ENCODE data around the gene TNIP1.

The TNIP1 gene

DNA sequence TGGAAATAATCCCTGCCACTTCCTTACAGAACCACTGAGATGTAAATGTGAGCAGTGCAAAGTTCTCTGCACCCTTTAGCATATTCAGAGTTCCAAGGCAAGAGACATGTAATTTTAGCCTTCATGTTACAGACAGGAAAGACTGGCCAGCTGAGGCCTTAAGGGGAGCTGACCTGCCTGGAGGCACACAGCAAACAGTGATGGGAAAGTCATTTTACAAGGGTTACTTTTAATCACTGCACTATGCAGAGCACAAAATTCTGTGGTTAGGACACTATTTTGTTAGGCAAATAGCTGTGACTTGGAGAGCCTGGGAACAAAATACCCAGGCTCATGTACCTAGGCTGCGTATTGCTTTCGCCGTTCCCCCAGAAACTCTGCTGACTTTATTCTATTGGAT, 30.2 kb upstream of the TNIP1 start:
- no peaks in the 10 kb centered on the region for H3K36me3 ChIP-seq (ENCODE audit: control insufficient read depth, insufficient read depth, low read length)
- no peak overlapping the region for H3K9ac ChIP-seq
- H3K27ac ChIP-seq: no peak overlapping the region
- H3K4me3 ChIP-seq (ENCODE audit: low read depth, low read length): no peak overlapping the region
- H2AFZ ChIP-seq: no peak overlapping the region
- peaks cover 29% of the 10 kb centered on the region for H3K4me1 ChIP-seq
- no peak overlapping the region for H3K4me2 ChIP-seq (ENCODE audit: low read length)
- no peaks in the 10 kb centered on the region for H3K27me3 ChIP-seq (ENCODE audit: control insufficient read depth, insufficient read depth, low read length)
- TF ChIP-seq CTCF (IDR thresholded peaks at IDR 0.05): no peak
- H3K79me2 ChIP-seq: peaks cover 7% of the 10 kb centered on the region
- no peaks in the 10 kb centered on the region for H3K9me3 ChIP-seq (ENCODE audit: control insufficient read depth, low read length)

DNA sequence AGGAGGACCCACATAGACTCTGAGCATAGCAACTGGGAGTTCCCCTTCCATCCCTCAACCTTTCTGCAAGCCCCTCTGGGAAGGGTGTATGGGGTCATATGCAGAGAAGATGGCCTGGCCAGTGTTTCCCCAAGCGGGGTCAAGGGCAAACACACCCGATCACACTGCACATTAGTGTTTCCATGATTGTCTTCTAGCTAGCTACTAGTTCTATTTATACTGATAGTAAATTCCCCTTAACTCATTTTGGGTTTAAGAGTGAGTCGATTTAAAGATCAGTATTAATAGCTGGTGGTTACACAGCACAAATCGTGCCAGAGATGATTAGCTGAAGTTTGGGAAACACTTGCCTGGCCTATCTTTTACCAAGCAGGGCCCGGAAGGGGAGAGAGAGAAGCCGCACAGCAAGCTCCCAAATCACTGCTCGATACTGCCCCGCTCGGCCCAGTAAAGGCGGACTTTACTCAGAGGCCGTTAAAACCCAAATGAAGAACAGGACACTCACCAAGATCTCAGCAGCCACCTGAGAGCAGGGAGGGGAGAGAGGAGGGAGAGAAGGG, 29.4 kb upstream of the TNIP1 start:
- TF ChIP-seq CTCF (IDR thresholded peaks at IDR 0.05): no peak
- Histone ChIP-seq H3K4me2 (ENCODE audit: low read length) (no peak overlapping the region), H3K9ac (no peak overlapping the region), H3K36me3 (ENCODE audit: control insufficient read depth, insufficient read depth, low read length) (no peaks in the 10 kb centered on the region), H3K79me2 (peaks cover 7% of the 10 kb centered on the region), H3K4me3 (ENCODE audit: low read depth, low read length) (no peak overlapping the region), H3K27ac (no peak overlapping the region), H3K4me1 (peaks cover 36% of the 10 kb centered on the region), H3K27me3 (ENCODE audit: control insufficient read depth, insufficient read depth, low read length) (no peaks in the 10 kb centered on the region), H2AFZ (no peak overlapping the region), H3K9me3 (ENCODE audit: control insufficient read depth, low read length) (no peaks in the 10 kb centered on the region)

- H2AFZ ChIP-seq: no peak overlapping the region
- H3K9ac ChIP-seq: no peak overlapping the region
- no peaks in the 10 kb centered on the region for H3K27me3 ChIP-seq (ENCODE audit: control insufficient read depth, insufficient read depth, low read length)
- TF ChIP-seq CTCF (IDR thresholded peaks at IDR 0.05): no peak
- peak overlapping the region; percentile 37 for H3K4me2 ChIP-seq (ENCODE audit: low read length)
- H3K27ac ChIP-seq: peak overlapping the region; percentile 24
- H3K4me1 ChIP-seq: peaks cover 50% of the 10 kb centered on the region
- no peaks in the 10 kb centered on the region for H3K9me3 ChIP-seq (ENCODE audit: control insufficient read depth, low read length)
- no peak overlapping the region for H3K4me3 ChIP-seq (ENCODE audit: low read depth, low read length)
- H3K79me2 ChIP-seq: peaks cover 7% of the 10 kb centered on the region
- H3K36me3 ChIP-seq (ENCODE audit: control insufficient read depth, insufficient read depth, low read length): no peaks in the 10 kb centered on the region
Observed at GRCh38 chr5:151108566-151108965, 27.7 kb upstream of the TNIP1 start.

DNA sequence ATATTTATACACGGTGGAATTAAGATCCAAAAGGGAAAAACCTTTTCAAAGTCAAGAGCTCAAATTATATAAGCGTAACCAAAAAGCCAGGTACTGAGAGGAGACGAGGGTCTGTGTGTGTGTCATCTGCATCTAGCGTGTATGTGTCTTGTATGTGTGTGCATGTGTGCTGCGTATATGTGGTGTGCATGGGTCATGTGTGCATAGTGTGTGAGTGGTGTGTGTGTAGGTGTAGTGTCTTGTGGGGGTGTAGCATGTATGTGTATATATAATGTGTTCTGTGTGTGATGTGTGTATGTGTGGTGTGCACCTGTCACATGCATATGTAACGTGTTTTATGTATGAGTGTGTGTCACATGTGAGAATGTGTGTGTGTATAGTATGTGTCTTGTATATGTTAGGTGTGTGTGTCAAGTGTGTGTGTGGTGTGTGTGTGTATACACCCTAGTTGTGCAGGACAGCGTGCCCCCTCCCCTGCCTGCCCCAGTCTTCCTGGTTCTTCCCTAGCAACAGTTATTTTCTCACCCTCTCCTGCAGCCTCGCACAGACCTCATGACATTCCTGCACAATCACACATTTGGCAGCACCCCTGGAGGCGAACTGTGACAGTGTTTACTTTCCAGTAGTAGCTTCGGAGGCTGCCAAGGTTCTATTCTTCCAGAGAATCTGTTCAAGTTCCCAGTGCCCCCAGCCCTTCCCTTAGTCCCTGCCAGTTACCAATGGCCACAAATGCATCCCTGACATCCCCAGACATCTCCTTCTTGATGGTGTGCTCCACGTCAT, 27.1 kb upstream of the TNIP1 start:
- H3K9me3 ChIP-seq (ENCODE audit: control insufficient read depth, low read length): no peaks in the 10 kb centered on the region
- H3K9ac ChIP-seq: no peak overlapping the region
- peaks cover 51% of the 10 kb centered on the region for H3K4me1 ChIP-seq
- H2AFZ ChIP-seq: no peak overlapping the region
- no peaks in the 10 kb centered on the region for H3K36me3 ChIP-seq (ENCODE audit: control insufficient read depth, insufficient read depth, low read length)
- H3K79me2 ChIP-seq: peaks cover 7% of the 10 kb centered on the region
- no peaks in the 10 kb centered on the region for H3K27me3 ChIP-seq (ENCODE audit: control insufficient read depth, insufficient read depth, low read length)
- TF ChIP-seq CTCF (IDR thresholded peaks at IDR 0.05): peak; percentile 21
- no peak overlapping the region for H3K4me3 ChIP-seq (ENCODE audit: low read depth, low read length)
- peak overlapping the region; percentile 37 for H3K4me2 ChIP-seq (ENCODE audit: low read length)
- peak overlapping the region; percentile 24 for H3K27ac ChIP-seq

DNA sequence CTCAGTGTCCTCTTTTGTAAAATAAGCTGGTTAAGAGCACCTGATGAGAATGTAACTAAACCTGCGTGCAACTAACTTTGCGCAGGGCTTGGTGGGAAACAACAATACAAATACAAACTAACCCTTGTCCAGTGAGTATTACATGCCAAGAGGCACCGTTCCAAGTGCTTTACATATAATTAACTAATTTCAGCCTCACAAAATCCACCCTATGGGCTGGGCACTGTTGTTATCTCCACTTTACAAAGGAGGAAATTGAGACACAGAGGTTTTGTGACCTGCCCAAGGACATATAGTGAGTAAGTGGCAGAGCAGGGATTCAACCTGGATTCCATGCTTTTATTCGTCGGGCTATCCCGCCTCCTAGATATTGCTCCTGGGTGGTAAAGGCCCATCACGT, 26.2 kb upstream of the TNIP1 start:
- peaks cover 58% of the 10 kb centered on the region for H3K4me1 ChIP-seq

More for the DNA sequence above, 26.2 kb upstream of the TNIP1 start:
- no peaks in the 10 kb centered on the region for H3K9me3 ChIP-seq (ENCODE audit: control insufficient read depth, low read length)
- no peak overlapping the region for H3K27ac ChIP-seq
- no peaks in the 10 kb centered on the region for H3K36me3 ChIP-seq (ENCODE audit: control insufficient read depth, insufficient read depth, low read length)
- no peak overlapping the region for H2AFZ ChIP-seq
- TF ChIP-seq CTCF (IDR thresholded peaks at IDR 0.05): no peak
- no peak overlapping the region for H3K9ac ChIP-seq
- no peaks in the 10 kb centered on the region for H3K27me3 ChIP-seq (ENCODE audit: control insufficient read depth, insufficient read depth, low read length)
- no peak overlapping the region for H3K4me2 ChIP-seq (ENCODE audit: low read length)
- no peak overlapping the region for H3K4me3 ChIP-seq (ENCODE audit: low read depth, low read length)
- peaks cover 3% of the 10 kb centered on the region for H3K79me2 ChIP-seq

Measured in parathyroid adenoma (tissue), 2 donors.